Measurements from ENCODE around the gene TLR4.
A peak's percentile ranks its signal among the peaks of the same experiment; 100 is the strongest.

Gene TLR4

GRCh38 chr9:117746263-117746662 lies 42.1 kb downstream of the TLR4 start:
- no peak for DNase-seq

DNA sequence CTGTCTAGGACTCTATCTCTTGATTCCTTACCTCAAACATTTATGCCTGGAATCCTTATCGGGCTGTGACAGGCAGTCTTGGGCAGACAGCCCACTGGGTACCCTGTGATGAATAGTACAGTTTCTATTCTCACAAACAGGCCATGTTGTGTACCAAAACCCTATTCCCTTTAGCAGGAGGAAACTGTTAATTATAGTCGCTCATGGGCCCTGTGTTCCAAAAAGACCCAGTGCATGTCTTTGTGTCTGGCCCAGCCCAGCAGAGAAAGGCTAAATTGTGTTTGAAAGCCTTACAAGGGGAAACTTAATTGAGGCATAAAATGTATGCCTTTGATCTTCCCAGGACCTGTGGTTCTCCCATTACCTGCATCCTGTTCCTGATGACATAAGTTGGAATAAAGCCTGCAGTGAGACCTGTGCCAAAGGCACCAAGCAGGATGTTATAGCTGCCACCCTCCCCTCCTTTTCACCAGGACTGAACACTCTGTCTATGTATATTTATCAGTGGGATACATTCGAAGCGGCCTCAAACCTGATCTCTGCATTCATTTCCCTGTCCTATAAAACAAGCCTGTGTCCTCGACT lies 43.3 kb downstream of the TLR4 start:
- DNase-seq = no peak

- no peak for DNase-seq
Observed at GRCh38 chr9:117750401-117750800, 46.2 kb downstream of the TLR4 start.

DNA sequence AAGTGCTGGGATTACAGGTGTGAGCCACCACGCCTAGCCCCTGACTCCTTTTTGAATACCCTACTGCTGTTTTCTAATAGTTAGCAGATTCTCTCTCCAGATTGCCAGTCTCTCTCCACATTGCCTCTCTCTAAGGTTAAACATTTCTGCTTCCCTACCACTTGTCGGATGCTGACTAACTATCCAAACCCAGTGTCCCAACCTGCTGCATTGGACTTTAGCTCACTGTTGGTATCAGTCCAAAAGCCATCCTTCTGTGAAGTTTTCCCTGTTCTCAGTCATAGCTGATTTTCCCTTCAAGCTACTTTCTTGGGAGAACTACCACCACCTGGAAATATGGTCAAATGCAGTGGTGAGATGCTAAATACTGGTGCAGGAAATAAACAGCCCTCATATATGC lies 48.7 kb downstream of the TLR4 start:
- DNase-seq = no peak

DNA sequence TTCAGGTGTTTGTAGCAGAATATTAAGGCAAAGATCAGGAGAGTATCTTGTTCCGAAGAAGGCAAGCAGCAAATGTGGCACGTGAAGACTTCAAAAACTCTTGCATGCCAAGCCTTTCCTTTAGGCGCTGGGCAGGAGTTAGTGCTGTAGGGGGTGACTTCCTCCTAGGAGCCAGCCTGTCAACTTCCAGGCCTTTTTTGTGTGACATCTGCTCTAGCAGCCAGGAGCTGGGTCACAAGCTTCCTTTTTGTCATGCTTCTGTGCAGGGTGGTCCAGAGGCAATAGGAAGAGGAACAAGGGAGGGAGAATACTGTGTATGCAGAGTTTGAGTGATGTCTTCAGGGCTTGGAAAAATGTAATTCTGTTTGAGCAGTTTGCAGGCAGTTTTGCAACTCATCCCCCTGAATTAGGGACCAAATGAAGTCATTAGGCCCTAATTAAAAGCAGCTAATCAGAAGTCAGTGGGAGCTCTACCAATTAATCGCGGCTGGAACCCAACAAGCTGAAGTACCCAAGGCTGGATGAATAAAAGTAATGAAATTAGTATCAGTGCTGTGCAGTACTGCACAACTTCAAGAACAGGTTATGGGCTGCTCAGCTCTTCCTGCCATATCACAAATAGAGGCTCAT lies 53.5 kb downstream of the TLR4 start:
- no peak for DNase-seq

GRCh38 chr9:117763314-117763713 lies 59.1 kb downstream of the TLR4 start:
- peak; percentile 22 for DNase-seq

GRCh38 chr9:117768750-117769395 lies 64.7 kb downstream of the TLR4 start:
- DNase-seq = no peak

DNA sequence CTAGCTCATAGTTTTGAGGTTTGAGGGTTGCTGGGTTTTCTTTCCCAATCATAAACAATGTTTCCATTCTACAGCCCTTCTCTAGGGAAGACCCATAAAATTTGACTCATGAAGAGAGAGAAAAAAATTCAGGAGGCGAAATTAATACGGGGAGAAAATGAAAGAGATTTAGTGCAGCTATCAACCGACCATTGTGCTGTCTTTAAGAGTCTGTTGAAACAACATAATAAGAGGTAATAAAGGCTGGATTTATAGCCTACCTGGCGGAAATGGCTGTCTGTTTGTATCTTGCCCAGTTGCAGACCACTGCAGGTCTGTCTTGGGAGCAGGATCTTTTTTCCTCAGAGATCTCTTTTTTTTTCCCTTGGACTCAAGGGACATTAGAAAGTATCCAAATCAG lies 66.9 kb downstream of the TLR4 start:
- DNase-seq = no peak

DNA sequence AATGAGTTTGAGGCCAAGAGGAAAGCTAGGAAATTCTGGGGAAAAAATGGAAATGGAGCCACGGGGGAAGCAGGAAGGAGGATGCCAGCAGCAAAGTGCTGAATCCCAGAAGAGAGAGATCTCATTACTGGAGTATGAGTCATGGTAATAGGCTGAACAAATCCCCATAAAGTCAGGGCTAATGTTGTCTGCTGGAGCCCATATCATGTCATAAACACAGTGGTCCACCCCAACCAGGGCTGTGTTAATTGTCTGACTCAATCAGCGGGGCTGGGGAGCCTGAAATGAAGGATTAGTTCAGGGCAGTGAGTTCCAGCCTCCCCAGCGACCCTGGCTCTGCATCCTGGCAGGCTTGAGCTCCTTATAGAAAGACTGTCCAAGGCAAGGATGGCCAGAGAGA lies 68.8 kb downstream of the TLR4 start:
- DNase-seq = no peak
